GM23338 (cell line): ENCODE measurements around the gene DHX36. TPM values are rescaled to one million over a fixed set of nuclear protein-coding genes. Genes with fewer than 3 reads are reported as not detected.

Experiments
- ATAC-seq: fragments of 200-7000 bp; cut with Tn5 transposase; 3 replicates; pipeline ENCODE4 v1.9.1; 2020
- DNase-seq: peaks from one replicate; pipeline ENCODE4 v3.0.0-alpha.2; 2015; ENCODE audit warnings: low spot score
- H2AFZ ChIP-seq: fragments of 200-600 bp; sonication (generic); 2 replicates; pipeline ENCODE4 v1.8.0; 2016; ENCODE audit warnings: antibody characterized with exemption, mild to moderate bottlenecking, moderate library complexity
- H3F3A ChIP-seq: fragments of 200-600 bp; sonication (generic); replicated peaks from 2 replicates; pipeline ENCODE4 v1.8.0; 2017; ENCODE audit warnings: antibody characterized with exemption, mixed run types, low read depth
- H3K27ac ChIP-seq: fragments of 200-600 bp; sonication (generic); 2 replicates; pipeline ENCODE4 v1.6.1; 2016; ENCODE audit warnings: low read depth
- H3K27me3 ChIP-seq: fragments of 200-600 bp; sonication (generic); 2 replicates; pipeline ENCODE4 v1.8.0; 2016; ENCODE audit warnings: mild to moderate bottlenecking, mixed run types, moderate library complexity; ENCODE audit not compliant: insufficient read depth
- H3K36me3 ChIP-seq: fragments of 200-600 bp; sonication (generic); 2 replicates; pipeline ENCODE4 v1.8.0; 2016; ENCODE audit warnings: mild to moderate bottlenecking; ENCODE audit not compliant: insufficient read depth
- H3K4me1 ChIP-seq: fragments of 200-600 bp; sonication (generic); 2 replicates; pipeline ENCODE4 v1.8.0; 2016; ENCODE audit warnings: mild to moderate bottlenecking, moderate library complexity; ENCODE audit not compliant: insufficient read depth
- H3K4me2 ChIP-seq: fragments of 200-600 bp; sonication (generic); 2 replicates; pipeline ENCODE4 v1.7.1; 2017; ENCODE audit warnings: mixed run types
- H3K4me3 ChIP-seq: fragments of 200-600 bp; sonication (generic); 2 replicates; pipeline ENCODE4 v1.6.1; 2016; ENCODE audit warnings: mixed run types
- H3K79me2 ChIP-seq: fragments of 200-600 bp; sonication (generic); replicated peaks from 2 replicates; pipeline ENCODE4 v1.8.0; 2017; ENCODE audit warnings: mild to moderate bottlenecking; ENCODE audit not compliant: insufficient read depth
- H3K9me2 ChIP-seq: fragments of 200-600 bp; sonication (generic); 2 replicates; pipeline ENCODE4 v1.8.0; 2017; ENCODE audit not compliant: insufficient read depth
- H4K20me1 ChIP-seq: fragments of 200-600 bp; sonication (generic); replicated peaks from 2 replicates; pipeline ENCODE4 v1.8.0; 2017; ENCODE audit warnings: mild to moderate bottlenecking; ENCODE audit not compliant: insufficient read depth
- H3K27ac Mint-ChIP-seq: 2 replicates; pipeline ENCODE4 v1.8.0; 2020; ENCODE audit warnings: inconsistent platforms, mild to moderate bottlenecking, moderate library complexity, mixed read lengths
- H3K27me3 Mint-ChIP-seq: 3 replicates; pipeline ENCODE4 v1.8.0; 2022; ENCODE audit warnings: low read depth, mild to moderate bottlenecking, moderate library complexity, mixed read lengths, inconsistent platforms; ENCODE audit not compliant: insufficient read depth, poor library complexity
- H3K36me3 Mint-ChIP-seq: 3 replicates; pipeline ENCODE4 v1.8.0; 2021; ENCODE audit warnings: low read depth, mild to moderate bottlenecking, inconsistent platforms, moderate library complexity, mixed read lengths
- H3K4me1 Mint-ChIP-seq: 3 replicates; pipeline ENCODE4 v1.8.0; 2020; ENCODE audit warnings: mild to moderate bottlenecking, inconsistent platforms, mixed read lengths
- H3K4me3 Mint-ChIP-seq: 3 replicates; pipeline ENCODE4 v1.8.0; 2021; ENCODE audit warnings: moderate library complexity, mild to moderate bottlenecking, inconsistent platforms, mixed read lengths
- H3K9me3 Mint-ChIP-seq: 3 replicates; pipeline ENCODE4 v1.8.0; 2020; ENCODE audit warnings: moderate library complexity, mild to moderate bottlenecking, inconsistent platforms, mixed read lengths
- CREB1 ChIP-seq: fragments of 250-450 bp; sonication (Bioruptor Pico); IDR thresholded peaks from 2 replicates; pipeline ENCODE4 v1.5.0; 2020; ENCODE audit warnings: low read depth, mild to moderate bottlenecking, moderate library complexity
- EZH2 ChIP-seq: fragments of 200-600 bp; sonication (generic); IDR thresholded peaks from one replicate; pipeline ENCODE4 v1.8.0; 2017; ENCODE audit warnings: antibody characterized with exemption, mild to moderate bottlenecking, low read depth; ENCODE audit not compliant: unreplicated experiment
- EZH2phosphoT487 ChIP-seq: fragments of 200-600 bp; sonication (generic); IDR thresholded peaks from one replicate; pipeline ENCODE4 v1.8.1; 2018; ENCODE audit warnings: antibody characterized with exemption; ENCODE audit not compliant: unreplicated experiment
- JUNB ChIP-seq: IDR thresholded peaks from one replicate; pipeline ENCODE4 v1.6.1; 2016; ENCODE audit warnings: antibody characterized with exemption; ENCODE audit not compliant: unreplicated experiment
- NANOG ChIP-seq: IDR thresholded peaks from 2 replicates; pipeline ENCODE4 v1.6.1; 2016; ENCODE audit warnings: antibody characterized with exemption, borderline replicate concordance
- POLR2AphosphoS5 ChIP-seq: IDR thresholded peaks from 2 replicates; pipeline ENCODE4 v1.6.1; 2016; ENCODE audit warnings: antibody characterized with exemption, low read depth
- REST ChIP-seq: IDR thresholded peaks from one replicate; pipeline ENCODE4 v1.6.1; 2018; ENCODE audit warnings: antibody characterized with exemption; ENCODE audit not compliant: unreplicated experiment
- STAT1 ChIP-seq: IDR thresholded peaks from one replicate; pipeline ENCODE4 v1.6.1; 2016; ENCODE audit warnings: antibody characterized with exemption; ENCODE audit not compliant: unreplicated experiment
- ZNF114 ChIP-seq: fragments of 250-450 bp; sonication (Bioruptor Pico); IDR thresholded peaks from 2 replicates; pipeline ENCODE4 v1.5.0; 2020; ENCODE audit warnings: mild to moderate bottlenecking, moderate library complexity
- ZNF331 ChIP-seq: fragments of 250-450 bp; sonication (Bioruptor Pico); IDR thresholded peaks from 2 replicates; pipeline ENCODE4 v1.5.0; 2020; ENCODE audit warnings: low read depth, mild to moderate bottlenecking, moderate library complexity
- polyA plus RNA-seq: library from polyadenylated mRNA; unstranded; fragments of >200 nt; fragmentation: Nextera tagmentation; extraction: Ambion mirVana; gene quantifications from 2 replicates; pipeline ENCODE4 v1.2.1, GENCODE V29; 2016
- total RNA-seq: library from RNA; depleted of rRNA; stranded (reverse); fragments of >200 nt; shearing (Covaris generic); gene quantifications from 2 replicates; pipeline ENCODE4 v1.2.3, GENCODE V29; 2014
- TF ChIP-seq, protein P1 (sequence below): fragments of 250-450 bp; sonication (Bioruptor Pico); IDR thresholded peaks from 2 replicates; pipeline ENCODE4 v1.5.0; 2020; ENCODE audit warnings: mild to moderate bottlenecking, moderate library complexity
- TF ChIP-seq, protein P2 (sequence below), 2 experiments: fragments of 200-600 bp in 1 of 2; sonication (generic) in 1 of 2; conservative IDR thresholded peaks; 2 replicates each; pipeline versions ENCODE4 v1.5.1 to v1.6.1; 2016 to 2017; ENCODE audit warnings: antibody characterized with exemption in 2 of 2, low read depth in 2 of 2, mild to moderate bottlenecking in 2 of 2, moderate library complexity in 1 of 2
- TF ChIP-seq, protein P3 (sequence below): IDR thresholded peaks from 2 replicates; pipeline ENCODE4 v1.6.1; 2016; ENCODE audit warnings: antibody characterized with exemption

The DHX36 gene
- total and polyA plus RNA-seq, 2 experiments from 2014 or later = 103 to 110 TPM

DNA sequence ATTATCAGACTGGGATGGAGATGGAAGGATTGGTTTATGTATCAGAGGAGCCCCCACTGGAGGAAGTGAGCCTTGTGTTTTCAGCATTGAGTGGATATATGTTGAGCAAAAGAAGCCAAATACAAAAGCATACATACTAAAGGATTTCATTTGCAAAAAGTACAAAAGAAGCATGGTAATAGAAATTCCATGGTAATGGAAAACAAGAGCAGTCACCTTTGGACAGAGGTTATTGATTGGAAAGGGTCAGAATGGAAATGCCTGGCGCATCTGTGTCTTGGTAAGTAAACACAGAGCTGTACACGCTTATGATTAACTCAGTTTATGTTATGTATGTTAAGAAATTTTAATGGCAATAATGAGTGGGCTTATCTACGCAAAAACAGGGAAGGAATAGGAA, 72.7 kb downstream of the DHX36 start:
- Histone ChIP-seq H3K4me1 (peaks cover 18% of the 10 kb centered on the region), H2AFZ (no peak overlapping the region), H3K79me2 (no peaks in the 10 kb centered on the region), H3F3A (no peaks in the 10 kb centered on the region; the same call in none of the 2 replicates), H3K4me3 (no peak overlapping the region), H4K20me1 (no peaks in the 10 kb centered on the region), H3K4me2 (no peak overlapping the region), H3K27me3 (no peaks in the 10 kb centered on the region), H3K36me3 (peaks cover 10% of the 10 kb centered on the region; the same call in 1 of the 2 replicates), H3K27ac (no peak overlapping the region), H3K9me2 (no peaks in the 10 kb centered on the region)
- DNase-seq = no peak
- Mint-ChIP-seq H3K27me3 (peaks cover 2% of the 10 kb centered on the region), H3K9me3 (no peaks in the 10 kb centered on the region), H3K4me3 (no peak overlapping the region), H3K27ac (peak overlapping the region; percentile 9; the same call in 1 of the 2 replicates), H3K36me3 (peaks cover 36% of the 10 kb centered on the region), H3K4me1 (peaks cover 17% of the 10 kb centered on the region)
- no peak for TF ChIP-seq ZNF331 (CRISPR knock-in tag)
- no peak for TF ChIP-seq CREB1
- TF ChIP-seq, protein P1, sequence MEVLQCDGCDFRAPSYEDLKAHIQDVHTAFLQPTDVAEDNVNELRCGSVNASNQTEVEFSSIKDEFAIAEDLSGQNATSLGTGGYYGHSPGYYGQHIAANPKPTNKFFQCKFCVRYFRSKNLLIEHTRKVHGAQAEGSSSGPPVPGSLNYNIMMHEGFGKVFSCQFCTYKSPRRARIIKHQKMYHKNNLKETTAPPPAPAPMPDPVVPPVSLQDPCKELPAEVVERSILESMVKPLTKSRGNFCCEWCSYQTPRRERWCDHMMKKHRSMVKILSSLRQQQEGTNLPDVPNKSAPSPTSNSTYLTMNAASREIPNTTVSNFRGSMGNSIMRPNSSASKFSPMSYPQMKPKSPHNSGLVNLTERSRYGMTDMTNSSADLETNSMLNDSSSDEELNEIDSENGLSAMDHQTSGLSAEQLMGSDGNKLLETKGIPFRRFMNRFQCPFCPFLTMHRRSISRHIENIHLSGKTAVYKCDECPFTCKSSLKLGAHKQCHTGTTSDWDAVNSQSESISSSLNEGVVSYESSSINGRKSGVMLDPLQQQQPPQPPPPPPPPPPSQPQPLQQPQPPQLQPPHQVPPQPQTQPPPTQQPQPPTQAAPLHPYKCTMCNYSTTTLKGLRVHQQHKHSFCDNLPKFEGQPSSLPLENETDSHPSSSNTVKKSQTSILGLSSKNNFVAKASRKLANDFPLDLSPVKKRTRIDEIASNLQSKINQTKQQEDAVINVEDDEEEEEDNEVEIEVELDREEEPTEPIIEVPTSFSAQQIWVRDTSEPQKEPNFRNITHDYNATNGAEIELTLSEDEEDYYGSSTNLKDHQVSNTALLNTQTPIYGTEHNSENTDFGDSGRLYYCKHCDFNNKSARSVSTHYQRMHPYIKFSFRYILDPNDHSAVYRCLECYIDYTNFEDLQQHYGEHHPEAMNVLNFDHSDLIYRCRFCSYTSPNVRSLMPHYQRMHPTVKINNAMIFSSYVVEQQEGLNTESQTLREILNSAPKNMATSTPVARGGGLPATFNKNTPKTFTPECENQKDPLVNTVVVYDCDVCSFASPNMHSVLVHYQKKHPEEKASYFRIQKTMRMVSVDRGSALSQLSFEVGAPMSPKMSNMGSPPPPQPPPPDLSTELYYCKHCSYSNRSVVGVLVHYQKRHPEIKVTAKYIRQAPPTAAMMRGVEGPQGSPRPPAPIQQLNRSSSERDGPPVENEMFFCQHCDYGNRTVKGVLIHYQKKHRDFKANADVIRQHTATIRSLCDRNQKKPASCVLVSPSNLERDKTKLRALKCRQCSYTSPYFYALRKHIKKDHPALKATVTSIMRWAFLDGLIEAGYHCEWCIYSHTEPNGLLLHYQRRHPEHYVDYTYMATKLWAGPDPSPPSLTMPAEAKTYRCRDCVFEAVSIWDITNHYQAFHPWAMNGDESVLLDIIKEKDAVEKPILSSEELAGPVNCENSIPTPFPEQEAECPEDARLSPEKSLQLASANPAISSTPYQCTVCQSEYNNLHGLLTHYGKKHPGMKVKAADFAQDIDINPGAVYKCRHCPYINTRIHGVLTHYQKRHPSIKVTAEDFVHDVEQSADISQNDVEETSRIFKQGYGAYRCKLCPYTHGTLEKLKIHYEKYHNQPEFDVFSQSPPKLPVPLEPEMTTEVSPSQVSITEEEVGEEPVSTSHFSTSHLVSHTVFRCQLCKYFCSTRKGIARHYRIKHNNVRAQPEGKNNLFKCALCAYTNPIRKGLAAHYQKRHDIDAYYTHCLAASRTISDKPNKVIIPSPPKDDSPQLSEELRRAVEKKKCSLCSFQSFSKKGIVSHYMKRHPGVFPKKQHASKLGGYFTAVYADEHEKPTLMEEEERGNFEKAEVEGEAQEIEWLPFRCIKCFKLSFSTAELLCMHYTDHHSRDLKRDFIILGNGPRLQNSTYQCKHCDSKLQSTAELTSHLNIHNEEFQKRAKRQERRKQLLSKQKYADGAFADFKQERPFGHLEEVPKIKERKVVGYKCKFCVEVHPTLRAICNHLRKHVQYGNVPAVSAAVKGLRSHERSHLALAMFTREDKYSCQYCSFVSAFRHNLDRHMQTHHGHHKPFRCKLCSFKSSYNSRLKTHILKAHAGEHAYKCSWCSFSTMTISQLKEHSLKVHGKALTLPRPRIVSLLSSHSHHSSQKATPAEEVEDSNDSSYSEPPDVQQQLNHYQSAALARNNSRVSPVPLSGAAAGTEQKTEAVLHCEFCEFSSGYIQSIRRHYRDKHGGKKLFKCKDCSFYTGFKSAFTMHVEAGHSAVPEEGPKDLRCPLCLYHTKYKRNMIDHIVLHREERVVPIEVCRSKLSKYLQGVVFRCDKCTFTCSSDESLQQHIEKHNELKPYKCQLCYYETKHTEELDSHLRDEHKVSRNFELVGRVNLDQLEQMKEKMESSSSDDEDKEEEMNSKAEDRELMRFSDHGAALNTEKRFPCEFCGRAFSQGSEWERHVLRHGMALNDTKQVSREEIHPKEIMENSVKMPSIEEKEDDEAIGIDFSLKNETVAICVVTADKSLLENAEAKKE (CRISPR knock-in tag) = no peak
- no peak for TF ChIP-seq STAT1
- no peak for TF ChIP-seq REST
- TF ChIP-seq, protein P2, sequence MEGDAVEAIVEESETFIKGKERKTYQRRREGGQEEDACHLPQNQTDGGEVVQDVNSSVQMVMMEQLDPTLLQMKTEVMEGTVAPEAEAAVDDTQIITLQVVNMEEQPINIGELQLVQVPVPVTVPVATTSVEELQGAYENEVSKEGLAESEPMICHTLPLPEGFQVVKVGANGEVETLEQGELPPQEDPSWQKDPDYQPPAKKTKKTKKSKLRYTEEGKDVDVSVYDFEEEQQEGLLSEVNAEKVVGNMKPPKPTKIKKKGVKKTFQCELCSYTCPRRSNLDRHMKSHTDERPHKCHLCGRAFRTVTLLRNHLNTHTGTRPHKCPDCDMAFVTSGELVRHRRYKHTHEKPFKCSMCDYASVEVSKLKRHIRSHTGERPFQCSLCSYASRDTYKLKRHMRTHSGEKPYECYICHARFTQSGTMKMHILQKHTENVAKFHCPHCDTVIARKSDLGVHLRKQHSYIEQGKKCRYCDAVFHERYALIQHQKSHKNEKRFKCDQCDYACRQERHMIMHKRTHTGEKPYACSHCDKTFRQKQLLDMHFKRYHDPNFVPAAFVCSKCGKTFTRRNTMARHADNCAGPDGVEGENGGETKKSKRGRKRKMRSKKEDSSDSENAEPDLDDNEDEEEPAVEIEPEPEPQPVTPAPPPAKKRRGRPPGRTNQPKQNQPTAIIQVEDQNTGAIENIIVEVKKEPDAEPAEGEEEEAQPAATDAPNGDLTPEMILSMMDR (conservative IDR thresholded peaks at IDR 0.05; ENCODE audit: low read depth in 2 of 2) = no peak
- TF ChIP-seq, protein P3, sequence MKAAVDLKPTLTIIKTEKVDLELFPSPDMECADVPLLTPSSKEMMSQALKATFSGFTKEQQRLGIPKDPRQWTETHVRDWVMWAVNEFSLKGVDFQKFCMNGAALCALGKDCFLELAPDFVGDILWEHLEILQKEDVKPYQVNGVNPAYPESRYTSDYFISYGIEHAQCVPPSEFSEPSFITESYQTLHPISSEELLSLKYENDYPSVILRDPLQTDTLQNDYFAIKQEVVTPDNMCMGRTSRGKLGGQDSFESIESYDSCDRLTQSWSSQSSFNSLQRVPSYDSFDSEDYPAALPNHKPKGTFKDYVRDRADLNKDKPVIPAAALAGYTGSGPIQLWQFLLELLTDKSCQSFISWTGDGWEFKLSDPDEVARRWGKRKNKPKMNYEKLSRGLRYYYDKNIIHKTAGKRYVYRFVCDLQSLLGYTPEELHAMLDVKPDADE = no peak
- no peak for TF ChIP-seq EZH2
- no peak for TF ChIP-seq ZNF114 (CRISPR knock-in tag)
- TF ChIP-seq JUNB = no peak
- no peak for TF ChIP-seq POLR2AphosphoS5
- TF ChIP-seq NANOG = no peak
- TF ChIP-seq EZH2phosphoT487 = no peak
- ATAC-seq = no peak
